ENCODE results near the gene MOV10L1.
"Not testable (repeated sequence)": the region's sequence is repeated elsewhere in the genome, so short reads cannot be mapped to it uniquely, and the experiment has no call there.

MOV10L1 gene

GRCh38 chr22:50081426-50082196 is 8.2 kb upstream of the MOV10L1 start:
- no peak for DNase-seq

- DNase-seq = no peak
These were observed 7.5 kb upstream of the MOV10L1 start for GRCh38 chr22:50082197-50082715.

GRCh38 chr22:50082961-50083461 is 6.8 kb upstream of the MOV10L1 start:
- no peak for DNase-seq

GRCh38 chr22:50083462-50084079 is 6.2 kb upstream of the MOV10L1 start:
- no peak for DNase-seq

GRCh38 chr22:50084080-50084477 is 5.7 kb upstream of the MOV10L1 start:
- DNase-seq = no peak

- DNase-seq = no peak
These were observed 5.2 kb upstream of the MOV10L1 start for GRCh38 chr22:50084614-50085021.

- no peak for DNase-seq
These were observed 4.4 kb upstream of the MOV10L1 start, which contains the start of gene MLC1 for GRCh38 chr22:50085211-50085972. MLC1 (minus strand) TSS chr22:50085426; CDS start chr22:50084902, 524 bp downstream.

- DNase-seq = no peak
These were observed 3.3 kb upstream of the MOV10L1 start for GRCh38 chr22:50086526-50086925.

- not testable (repeated sequence) for DNase-seq
These were observed 2.8 kb upstream of the MOV10L1 start for GRCh38 chr22:50086975-50087374.

GRCh38 chr22:50087646-50088045 is 2.2 kb upstream of the MOV10L1 start:
- no peak for DNase-seq

GRCh38 chr22:50088096-50088495 is 1.7 kb upstream of the MOV10L1 start:
- no peak for DNase-seq

GRCh38 chr22:50089231-50089630 is 575 bp upstream of the MOV10L1 start:
- DNase-seq = no peak

GRCh38 chr22:50090412-50090714 is 557 bp downstream of the MOV10L1 start:
- DNase-seq = no peak

- DNase-seq = no peak
These were observed 1.4 kb downstream of the MOV10L1 start for GRCh38 chr22:50091092-50091768.

GRCh38 chr22:50092342-50092741 is 2.5 kb downstream of the MOV10L1 start:
- no peak for DNase-seq

- no peak for DNase-seq
These were observed 8.2 kb downstream of the MOV10L1 start for GRCh38 chr22:50098052-50098451.

GRCh38 chr22:50101870-50102565 is 12.2 kb downstream of the MOV10L1 start:
- no peak for DNase-seq

GRCh38 chr22:50102946-50103345 is 13.1 kb downstream of the MOV10L1 start:
- DNase-seq = peak; percentile 34

GRCh38 chr22:50104141-50104544 is 14.3 kb downstream of the MOV10L1 start:
- DNase-seq = no peak

GRCh38 chr22:50105208-50106100 is 15.6 kb downstream of the MOV10L1 start:
- peak; percentile 33 for DNase-seq

- no peak for DNase-seq
These were observed 17.7 kb downstream of the MOV10L1 start for GRCh38 chr22:50107529-50107928.
